Liver (tissue), 9 donors: ENCODE measurements around the gene PPARA. TPM values are rescaled to one million over a fixed set of nuclear protein-coding genes. Genes with fewer than 3 reads are reported as not detected.

ENCODE experiments used
- DNase-seq: peaks from one replicate; pipeline ENCODE4 v3.0.0-alpha.2; 2017; ENCODE audit warnings: low spot score
- H3K27ac ChIP-seq, 2 donors: one replicate each; pipeline ENCODE4 v1.7.0; 2013; ENCODE audit warnings: inconsistent platforms in 2 of 2, low read length in 2 of 2, control low read depth in 1 of 2, low read depth in 1 of 2, mild to moderate bottlenecking in 1 of 2
- H3K27me3 ChIP-seq, 4 donors: one replicate each; pipeline versions ENCODE4 v1.6.1 to v1.7.0; 2013; ENCODE audit warnings: low read length in 3 of 4, inconsistent platforms in 1 of 4, mild to moderate bottlenecking in 1 of 4, moderate library complexity in 1 of 4; ENCODE audit not compliant: control insufficient read depth in 4 of 4, insufficient read depth in 4 of 4
- H3K36me3 ChIP-seq, 4 donors: one replicate each; pipeline versions ENCODE4 v1.6.1 to v1.7.0; 2013; ENCODE audit warnings: low read length in 3 of 4, mild to moderate bottlenecking in 3 of 4, low read depth in 1 of 4, moderate library complexity in 1 of 4; ENCODE audit not compliant: control insufficient read depth in 4 of 4, insufficient read depth in 3 of 4
- H3K4me1 ChIP-seq, 4 donors: one replicate each; pipeline versions ENCODE4 v1.6.1 to v1.7.0; 2013; ENCODE audit warnings: low read length in 3 of 4, mild to moderate bottlenecking in 3 of 4, moderate library complexity in 1 of 4; ENCODE audit not compliant: control insufficient read depth in 4 of 4, insufficient read depth in 4 of 4
- H3K4me3 ChIP-seq, 3 donors: one replicate each; pipeline versions ENCODE4 v1.6.1 to v1.7.0; 2013; ENCODE audit warnings: low read length in 3 of 3, control low read depth in 1 of 3, low read depth in 1 of 3, mild to moderate bottlenecking in 1 of 3
- H3K9ac ChIP-seq, 2 donors: one replicate each; pipeline ENCODE4 v1.7.0; 2013; ENCODE audit warnings: low read length in 2 of 2, mild to moderate bottlenecking in 2 of 2, moderate library complexity in 2 of 2, control low read depth in 1 of 2, low read depth in 1 of 2
- H3K9me3 ChIP-seq, 4 donors: one replicate each; pipeline versions ENCODE4 v1.6.1 to v1.7.0; 2013; ENCODE audit warnings: low read length in 3 of 4; ENCODE audit not compliant: control insufficient read depth in 4 of 4
- ATF3 ChIP-seq: IDR thresholded peaks from 2 replicates; pipeline ENCODE4 v1.6.1; 2016; ENCODE audit warnings: antibody characterized with exemption
- CTCF ChIP-seq: fragments of 150-350 bp; IDR thresholded peaks from 2 replicates; pipeline ENCODE4 v1.5.1; 2017; ENCODE audit warnings: improper control_type of control experiment, low read depth, low read length; ENCODE audit not compliant: missing input control
- EGR1 ChIP-seq, 2 donors: IDR thresholded peaks; 2 replicates each; pipeline ENCODE4 v1.6.1; 2016 to 2018; ENCODE audit warnings: antibody characterized with exemption in 2 of 2, low read depth in 2 of 2
- FOXA1 ChIP-seq: IDR thresholded peaks from 2 replicates; pipeline ENCODE4 v1.6.1; 2016; ENCODE audit warnings: antibody characterized with exemption
- FOXA2 ChIP-seq: IDR thresholded peaks from 2 replicates; pipeline ENCODE4 v1.6.1; 2016; ENCODE audit warnings: antibody characterized with exemption
- GABPA ChIP-seq, 2 donors: IDR thresholded peaks in 1 of 2; conservative IDR thresholded peaks in 1 of 2; 2 replicates each; pipeline ENCODE4 v1.6.1; 2016; ENCODE audit warnings: antibody characterized with exemption in 2 of 2, mild to moderate bottlenecking in 1 of 2, moderate library complexity in 1 of 2
- HNF4A ChIP-seq, 2 donors: conservative IDR thresholded peaks; 2 replicates each; pipeline ENCODE4 v1.6.1; 2016; ENCODE audit warnings: antibody characterized with exemption in 2 of 2, mild to moderate bottlenecking in 2 of 2
- HNF4G ChIP-seq: IDR thresholded peaks from 2 replicates; pipeline ENCODE4 v1.6.1; 2016; ENCODE audit warnings: antibody characterized with exemption
- JUND ChIP-seq, 2 donors: IDR thresholded peaks; 2 replicates each; pipeline ENCODE4 v1.6.1; 2016; ENCODE audit warnings: antibody characterized with exemption in 2 of 2
- MAX ChIP-seq: IDR thresholded peaks from 2 replicates; pipeline ENCODE4 v1.6.1; 2016; ENCODE audit warnings: antibody characterized with exemption
- RAD21 ChIP-seq, 2 donors: IDR thresholded peaks; 2 replicates each; pipeline ENCODE4 v1.6.1; 2016; ENCODE audit warnings: antibody characterized with exemption in 2 of 2, mild to moderate bottlenecking in 2 of 2
- RXRA ChIP-seq, 2 donors: IDR thresholded peaks; 2 replicates each; pipeline ENCODE4 v1.6.1; 2017 to 2018; ENCODE audit warnings: antibody characterized with exemption in 2 of 2, mild to moderate bottlenecking in 1 of 2
- SP1 ChIP-seq: IDR thresholded peaks from 2 replicates; pipeline ENCODE4 v1.6.1; 2018; ENCODE audit warnings: antibody characterized with exemption, mild to moderate bottlenecking
- TAF1 ChIP-seq: conservative IDR thresholded peaks from 2 replicates; pipeline ENCODE4 v1.6.1; 2016; ENCODE audit warnings: antibody characterized with exemption, mild to moderate bottlenecking
- YY1 ChIP-seq: IDR thresholded peaks from 2 replicates; pipeline ENCODE4 v1.6.1; 2016; ENCODE audit warnings: antibody characterized with exemption, mild to moderate bottlenecking
- ZBTB33 ChIP-seq: IDR thresholded peaks from 2 replicates; pipeline ENCODE4 v1.6.1; 2016; ENCODE audit warnings: antibody characterized with exemption
- WGBS: extraction: QIAGEN DNeasy Blood & Tissue Kit; methylation state at CpG from one replicate; pipeline ENCODE4 v1.1.7; 2013; 5-methylcytosine and 5-hydroxymethylcytosine counted together
- polyA plus RNA-seq, 2 donors: library from polyadenylated mRNA; stranded (reverse) in 1 of 2; unstranded in 1 of 2; fragments of 200-250 nt in 1 of 2; fragments of >200 nt in 1 of 2; fragmentation: Nextera tagmentation in 1 of 2; extraction: Ambion mirVana in 1 of 2; gene quantifications; one replicate each; pipeline versions ENCODE4 v1.2.1 to v1.2.3, GENCODE V29; 2013 to 2015
- total RNA-seq, 2 donors: library from RNA; depleted of rRNA; stranded (reverse); fragments of >200 nt; gene quantifications; one replicate each; pipeline ENCODE4 v1.2.3, GENCODE V29; 2014
- donor health status: healthy.
- donor health status: healthy.
- donor health status: healthy.
- donor health status: healthy.
- donor health status: healthy.

The PPARA gene
- total and polyA plus RNA-seq, 4 donors: 31.2 to 78.8 (median 41.3) TPM

GRCh38 chr22:46286006-46286405 is 135.7 kb downstream of the PPARA start:
- whole genome bisulfite sequencing: 99% methylated on average over 3 of the region's 3 CpGs
- TF ChIP-seq TAF1 (no peak), RXRA (IDR thresholded peaks at IDR 0.05) (no peak), FOXA2 (no peak), CTCF (no peak), HNF4A (conservative IDR thresholded peaks at IDR 0.05) (no peak), HNF4G (no peak), ATF3 (no peak)
- Histone ChIP-seq H3K4me1 (peaks cover 0 to 4% (median 2%) of the 10 kb centered on the region in 4 donors), H3K36me3 (peaks cover 42 to 94% (median 76%) of the 10 kb centered on the region in 4 donors), H3K27me3 (no peaks in the 10 kb centered on the region), H3K9ac (no peak overlapping the region), H3K27ac (no peak overlapping the region), H3K9me3 (no peaks in the 10 kb centered on the region), H3K4me3 (no peak overlapping the region)
- DNase-seq: no peak

- 95% methylated on average over 15 of the region's 15 CpGs for WGBS
- no peak overlapping the region for H3K9ac ChIP-seq
- no peak for DNase-seq
- no peaks in the 10 kb centered on the region for H3K9me3 ChIP-seq
- no peak for TF ChIP-seq ZBTB33
- TF ChIP-seq YY1: no peak
- TF ChIP-seq JUND (IDR thresholded peaks at IDR 0.05): no peak
- TF ChIP-seq CTCF: no peak
- no peak for TF ChIP-seq GABPA (IDR thresholded peaks at IDR 0.05 in 1 of 2, conservative IDR thresholded peaks at IDR 0.05 in 1 of 2)
- no peak for TF ChIP-seq EGR1 (IDR thresholded peaks at IDR 0.05; ENCODE audit: low read depth in 2 of 2)
- no peak for TF ChIP-seq HNF4A (conservative IDR thresholded peaks at IDR 0.05)
- no peak for TF ChIP-seq RXRA (IDR thresholded peaks at IDR 0.05)
- TF ChIP-seq TAF1: no peak
- TF ChIP-seq SP1: no peak
- TF ChIP-seq FOXA1: no peak
- TF ChIP-seq RAD21 (IDR thresholded peaks at IDR 0.05): no peak
- TF ChIP-seq MAX: no peak
- H3K36me3 ChIP-seq: peaks cover 39 to 88% (median 71%) of the 10 kb centered on the region in 4 donors
- no peak overlapping the region for H3K4me3 ChIP-seq
- peak overlapping the region; percentile 13 to 39 for H3K27ac ChIP-seq
- peaks cover 0 to 4% (median 2%) of the 10 kb centered on the region in 4 donors for H3K4me1 ChIP-seq
- no peaks in the 10 kb centered on the region for H3K27me3 ChIP-seq
Measured at GRCh38 chr22:46286941-46287872, 136.9 kb downstream of the PPARA start.
